Lung microvascular endothelial cell (primary cell): Measurements from ENCODE around the gene TAS2R40. TPM values are rescaled to one million over a fixed set of nuclear protein-coding genes. Genes with fewer than 3 reads are reported as not detected.
"Not testable (repeated sequence)": the region's sequence is repeated elsewhere in the genome, so short reads cannot be mapped to it uniquely, and the experiment has no call there.

Experiments used
- DNase-seq, 2 donors: peaks; one replicate each; pipeline versions ENCODE4 v3.0.0 to v3.0.0-alpha.2; 2010; ENCODE audit warnings: low read depth in 2 of 2
- total RNA-seq: library from RNA; depleted of rRNA; stranded (reverse); fragments of >200 nt; gene quantifications from 2 replicates; pipeline ENCODE4 v1.2.1, GENCODE V29; 2014

TAS2R40 gene
- total RNA-seq, 1 donor from 2014 or later, result not detected

GRCh38 chr7:143250199-143250598 is 28.4 kb downstream of the TAS2R40 start:
- DNase-seq, result no peak

GRCh38 chr7:143250822-143251221 is 29.0 kb downstream of the TAS2R40 start:
- DNase-seq, result no peak

DNA sequence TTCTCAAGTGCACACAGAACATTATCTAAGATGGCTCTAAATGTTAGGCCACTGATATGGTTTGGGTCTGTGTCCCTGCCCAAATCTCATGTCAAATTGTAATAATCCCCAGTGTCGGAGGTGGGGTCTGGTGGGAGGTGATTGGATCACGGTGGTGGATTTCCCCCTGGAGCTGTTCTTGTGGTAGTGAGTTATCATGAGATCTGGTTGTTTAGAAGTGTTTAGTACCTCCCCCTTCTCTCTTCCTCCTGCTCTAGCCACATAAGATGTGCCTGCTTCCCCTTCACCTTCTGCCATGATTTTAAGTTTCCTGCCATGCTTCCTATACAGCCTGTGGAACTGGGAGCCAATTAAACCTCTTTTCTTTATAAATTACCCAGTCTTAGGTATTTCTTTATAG is 30.2 kb downstream of the TAS2R40 start:
- DNase-seq, result no peak

DNA sequence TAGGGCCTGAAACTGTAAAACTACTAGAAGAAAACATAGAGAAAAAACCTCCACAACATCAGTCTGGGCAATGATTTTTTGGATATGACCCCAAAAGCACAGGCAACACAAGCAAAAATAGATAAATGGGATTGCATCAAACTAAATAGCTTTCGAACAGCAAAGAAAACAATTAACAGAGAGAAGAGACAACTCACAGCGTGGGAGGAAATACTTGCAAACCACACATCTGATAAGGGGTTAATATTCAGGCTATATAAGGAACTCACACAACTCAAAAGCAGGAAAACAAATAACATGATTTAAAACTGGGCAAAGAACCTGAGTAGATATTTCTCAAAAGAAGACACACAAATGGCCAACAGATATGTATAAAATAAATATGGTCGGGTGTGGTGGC is 33.7 kb downstream of the TAS2R40 start:
- DNase-seq, result no peak

GRCh38 chr7:143256325-143256724 is 34.5 kb downstream of the TAS2R40 start:
- DNase-seq, result no peak

DNA sequence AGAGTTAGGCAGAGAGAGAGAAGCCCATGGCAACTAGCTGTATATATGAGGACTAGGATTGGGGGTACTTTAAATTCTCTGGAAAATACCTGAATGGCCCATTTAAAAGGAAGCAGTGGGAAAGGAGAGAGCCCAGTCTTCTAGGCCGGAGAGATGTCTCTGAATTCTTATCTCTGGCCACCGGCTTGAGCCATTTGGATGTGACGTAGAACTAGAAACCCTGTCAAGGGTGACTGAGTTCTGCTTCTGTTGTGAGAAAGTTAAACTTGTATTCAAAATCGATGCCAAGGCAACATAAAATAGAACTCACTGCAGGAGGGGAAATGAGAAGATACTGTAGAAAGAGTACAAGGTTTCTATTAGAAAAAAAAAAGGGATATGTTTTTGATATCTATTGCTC is 35.1 kb downstream of the TAS2R40 start:
- no peak for DNase-seq

- DNase-seq, result no peak
Measured at GRCh38 chr7:143257501-143257900, 35.7 kb downstream of the TAS2R40 start.

DNA sequence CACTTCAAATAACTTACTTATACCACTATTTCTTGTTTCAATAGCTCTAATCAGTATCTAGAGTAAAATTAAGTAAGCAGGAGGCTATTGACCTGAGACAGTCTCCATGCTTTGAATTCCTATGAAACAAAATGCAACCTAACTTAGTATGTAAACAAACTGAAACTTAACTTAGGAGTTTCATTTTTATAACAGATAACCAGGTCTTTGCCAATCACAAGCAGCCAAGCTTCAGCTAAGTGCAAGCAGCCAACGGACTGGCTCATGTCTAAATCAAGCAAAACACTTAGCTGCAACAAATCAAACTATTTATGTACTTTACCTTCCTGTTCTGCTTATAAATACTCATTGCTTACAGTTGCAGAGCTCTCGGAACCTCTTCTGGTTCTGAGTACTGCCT is 37.0 kb downstream of the TAS2R40 start:
- DNase-seq, result no peak

DNA sequence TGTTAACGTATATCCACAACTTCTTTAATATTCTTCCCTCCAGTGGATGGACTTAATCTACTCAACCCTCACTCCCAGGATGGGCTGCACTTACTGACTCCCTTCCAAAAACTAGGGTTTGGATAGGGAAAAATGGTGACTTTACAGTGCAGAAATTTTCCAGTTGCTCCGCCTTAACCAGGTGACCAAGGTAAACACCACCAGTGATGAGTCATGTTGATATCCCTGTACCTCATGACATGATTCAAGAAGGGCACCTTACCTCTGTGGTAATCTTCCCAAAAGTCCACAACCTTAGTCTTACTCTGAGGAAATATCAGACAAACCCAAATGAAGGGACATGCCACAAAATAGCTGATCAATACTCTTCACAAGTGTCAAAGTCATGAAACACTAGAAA is 37.9 kb downstream of the TAS2R40 start:
- no peak for DNase-seq

DNA sequence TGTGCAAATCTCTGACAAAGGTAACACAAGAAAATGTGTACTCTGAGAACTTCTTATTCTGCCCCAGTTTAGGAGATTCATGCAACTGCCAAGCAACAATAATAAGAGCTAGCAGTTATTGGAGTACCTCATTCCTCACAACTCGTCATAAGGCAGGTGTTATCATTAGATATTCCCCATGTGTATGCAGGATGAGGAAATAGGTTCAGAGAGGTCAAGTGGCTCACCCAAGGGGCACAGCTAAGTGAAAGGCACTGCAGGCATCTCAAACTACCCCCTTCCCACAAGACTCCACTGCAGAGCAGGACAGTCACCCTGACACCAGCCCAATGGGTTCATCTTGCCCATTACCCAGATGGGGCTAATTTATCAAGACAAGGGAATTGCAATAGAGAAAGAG is 40.1 kb downstream of the TAS2R40 start:
- no peak for DNase-seq

- DNase-seq, result peak; percentile 50 to 73
Measured at GRCh38 chr7:143263266-143264195, 41.7 kb downstream of the TAS2R40 start, which contains the start of gene GSTK1. Gene GSTK1, plus strand, starts transcription at chr7:143263441. Its CDS starts 73 bp downstream, at chr7:143263514.

- DNase-seq, result not testable (repeated sequence)
Measured at GRCh38 chr7:143264196-143264568, 42.3 kb downstream of the TAS2R40 start.

GRCh38 chr7:143265017-143265693 is 43.3 kb downstream of the TAS2R40 start:
- no peak for DNase-seq

- no peak for DNase-seq
Measured at GRCh38 chr7:143269251-143269650, 47.4 kb downstream of the TAS2R40 start.

DNA sequence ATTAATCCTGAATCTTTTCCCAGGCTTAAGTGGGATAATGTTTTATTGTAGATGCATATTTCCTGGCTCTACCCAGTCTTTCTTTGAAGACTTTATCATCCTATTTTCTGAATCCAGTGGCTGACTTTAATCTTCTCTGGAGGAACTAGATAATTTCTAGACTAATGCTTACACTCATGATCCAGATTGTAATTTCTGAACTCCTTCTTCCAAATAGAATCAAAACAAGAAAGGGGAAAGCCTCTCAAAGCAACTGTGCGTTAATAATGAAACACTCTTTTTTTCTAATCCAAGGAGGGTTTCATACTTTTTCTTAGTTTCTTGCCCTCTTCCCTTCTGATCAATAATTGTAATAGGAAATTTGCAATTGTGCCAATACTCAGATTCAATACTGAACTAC is 49.4 kb downstream of the TAS2R40 start:
- no peak for DNase-seq

Other genes with a start within 250 kb of the TAS2R40 start
- gene OR9A2, start 194.9 kb upstream of the TAS2R40 start, total RNA-seq, result not detected in 2 replicates
- not detected in 2 replicates for gene OR6V1, start 169.7 kb upstream of the TAS2R40 start, total RNA-seq
- gene PIP, start 90.0 kb upstream of the TAS2R40 start, total RNA-seq, result not detected in 2 replicates
- not detected in 2 replicates for gene TAS2R39, start 38.6 kb upstream of the TAS2R40 start, total RNA-seq
- 61.5 and 77.0 TPM in 2 replicates for gene GSTK1, start 41.4 kb downstream of the TAS2R40 start, total RNA-seq
- not detected in 2 replicates for gene TMEM139, start 62.9 kb downstream of the TAS2R40 start, total RNA-seq
- 9.9 and 11.6 TPM in 2 replicates for gene CASP2, start 66.3 kb downstream of the TAS2R40 start, total RNA-seq
- not detected in 2 replicates for gene CLCN1, start 94.1 kb downstream of the TAS2R40 start, total RNA-seq
- gene FAM131B, start 140.7 kb downstream of the TAS2R40 start, total RNA-seq, result under 0.01 and 0.22 TPM in 2 replicates
- gene ZYX, start 159.3 kb downstream of the TAS2R40 start, total RNA-seq, result 12.0 and 13.9 TPM in 2 replicates
- 0.20 TPM in 1 of 2 replicates, not detected in the other for gene EPHA1, start 186.8 kb downstream of the TAS2R40 start, total RNA-seq
- gene TAS2R60, start 221.4 kb downstream of the TAS2R40 start, total RNA-seq, result not detected in 2 replicates